HepG2 (cell line): ENCODE results near the gene ZNFX1. TPM values are rescaled to one million over a fixed set of nuclear protein-coding genes. Genes with fewer than 3 reads are reported as not detected.
A peak's percentile ranks its signal among the peaks of the same experiment; 100 is the strongest.

Experiments
- ATF2 ChIP-seq: sonication (generic); formaldehyde crosslinking; IDR thresholded peaks from 2 replicates; pipeline ENCODE4 v1.4.0; 2020; ENCODE audit warnings: missing genetic modification reagents
- ATF3 ChIP-seq: sonication (generic); formaldehyde crosslinking; IDR thresholded peaks from 2 replicates; pipeline ENCODE4 v1.4.0; 2020; ENCODE audit warnings: missing genetic modification reagents
- CEBPB ChIP-seq: IDR thresholded peaks from 2 replicates; pipeline ENCODE4 v1.6.1; 2011; ENCODE audit warnings: low read depth, low read length, improper control_type of control experiment, borderline replicate concordance
- DPF2 ChIP-seq: sonication (generic); formaldehyde crosslinking; IDR thresholded peaks from 2 replicates; pipeline ENCODE4 v1.4.0; 2020; ENCODE audit warnings: mild to moderate bottlenecking, low read depth, missing genetic modification reagents, borderline replicate concordance
- FOSL2 ChIP-seq: sonication (generic); formaldehyde crosslinking; IDR thresholded peaks from 2 replicates; pipeline ENCODE4 v1.4.0; 2020; ENCODE audit warnings: missing genetic modification reagents
- HNRNPK ChIP-seq: fragments of 200-400 bp; formaldehyde crosslinking; IDR thresholded peaks from 2 replicates; pipeline ENCODE4 v1.6.1; 2018; ENCODE audit warnings: low read length, low read depth, moderate library complexity, mild to moderate bottlenecking; ENCODE audit not compliant: poor library complexity, severe bottlenecking
- KDM4B ChIP-seq: sonication (generic); formaldehyde crosslinking; IDR thresholded peaks from 2 replicates; pipeline ENCODE4 v1.4.0; 2020; ENCODE audit warnings: missing genetic modification reagents
- LCORL ChIP-seq, 2 experiments: fragments of 450-650 bp in 1 of 2; sonication (generic) in 1 of 2; formaldehyde crosslinking in 1 of 2; IDR thresholded peaks; 2 replicates each; pipeline versions ENCODE4 v1.5.0 to v1.6.1; 2017 to 2020; ENCODE audit warnings: antibody characterized with exemption in 1 of 2, missing genetic modification reagents in 1 of 2
- MAF1 ChIP-seq: sonication (generic); formaldehyde crosslinking; IDR thresholded peaks from 2 replicates; pipeline ENCODE4 v1.5.0; 2020; ENCODE audit warnings: missing genetic modification reagents, borderline replicate concordance
- MYNN ChIP-seq: sonication (generic); formaldehyde crosslinking; IDR thresholded peaks from 2 replicates; pipeline ENCODE4 v1.4.0; 2020; ENCODE audit warnings: mild to moderate bottlenecking, low read depth, missing genetic modification reagents
- POLR2AphosphoS5 ChIP-seq: IDR thresholded peaks from 2 replicates; pipeline ENCODE4 v1.6.1; 2012; ENCODE audit warnings: low read depth, low read length
- POLR2G ChIP-seq: fragments of 200-400 bp; formaldehyde crosslinking; IDR thresholded peaks from 2 replicates; pipeline ENCODE4 v1.6.1; 2018; ENCODE audit warnings: mild to moderate bottlenecking, low read depth, low read length, moderate library complexity
- SMARCC2 ChIP-seq: fragments of 450-650 bp; IDR thresholded peaks from 2 replicates; pipeline ENCODE4 v1.6.1; 2017; ENCODE audit warnings: antibody characterized with exemption, mild to moderate bottlenecking
- SOX13 ChIP-seq, 3 experiments: fragments of 450-650 bp in 1 of 3; sonication (generic) in 1 of 3; formaldehyde crosslinking in 1 of 3; IDR thresholded peaks in 2 of 3; conservative IDR thresholded peaks in 1 of 3; 2 replicates each; pipeline versions ENCODE4 v1.5.0 to v1.6.1; 2016 to 2020; ENCODE audit warnings: antibody characterized with exemption in 1 of 3, mild to moderate bottlenecking in 1 of 3, missing compliant biosample characterization in 1 of 3, missing genetic modification reagents in 1 of 3, moderate library complexity in 1 of 3
- SP5 ChIP-seq: IDR thresholded peaks from 2 replicates; pipeline ENCODE4 v1.6.1; 2016; ENCODE audit warnings: low read depth, borderline replicate concordance
- YEATS2 ChIP-seq: sonication (generic); formaldehyde crosslinking; IDR thresholded peaks from 2 replicates; pipeline ENCODE4 v1.4.0; 2020; ENCODE audit warnings: missing genetic modification reagents, borderline replicate concordance
- ZC3H4 ChIP-seq: sonication (generic); formaldehyde crosslinking; IDR thresholded peaks from 2 replicates; pipeline ENCODE4 v1.4.0; 2020; ENCODE audit warnings: missing genetic modification reagents, borderline replicate concordance
- ZGPAT ChIP-seq: IDR thresholded peaks from 2 replicates; pipeline ENCODE4 v1.6.1; 2016; ENCODE audit warnings: mild to moderate bottlenecking
- ZNF205 ChIP-seq: IDR thresholded peaks from 2 replicates; pipeline ENCODE4 v1.6.1; 2018; ENCODE audit warnings: missing biosample characterization, missing genetic modification reagents
- ZNF614 ChIP-seq: IDR thresholded peaks from 2 replicates; pipeline ENCODE4 v1.6.1; 2018; ENCODE audit warnings: missing biosample characterization, missing genetic modification reagents, inconsistent platforms, borderline replicate concordance
- ZNF749 ChIP-seq: sonication (generic); formaldehyde crosslinking; IDR thresholded peaks from 2 replicates; pipeline ENCODE4 v1.8.0; 2022; ENCODE audit warnings: mild to moderate bottlenecking, missing genetic modification reagents, moderate library complexity, borderline replicate concordance
- polyA plus RNA-seq, 8 experiments: library from polyadenylated mRNA; depleted of rRNA in 3 of 8; stranded (reverse) in 7 of 8; unstranded in 1 of 8; fragments of >200 nt; fragmentation: Illumina TruSeq in 4 of 8; extraction: Trizol in 4 of 8; gene quantifications; 2 replicates each; pipeline versions ENCODE4 v1.2.1 to v1.2.3, GENCODE V29; 2011 to 2016; ENCODE audit warnings: low read depth in 4 of 8, missing spikeins in 1 of 8, mixed read lengths in 1 of 8; ENCODE audit not compliant: insufficient read depth in 1 of 8
- total RNA-seq, 5 experiments: library from RNA; depleted of rRNA; stranded (reverse); fragments of >200 nt; fragmentation: Illumina TruSeq; extraction: Trizol; gene quantifications; 2 replicates each; pipeline ENCODE4 v1.2.3, GENCODE V29; 2016; ENCODE audit warnings: low read depth in 1 of 5

ZNFX1 gene
- total and polyA plus RNA-seq, 2 of the 13 experiments (the other 11 are each of a cell fraction or from before 2014, with no cell fraction given) = 2.9 to 11.1 TPM

GRCh38 chr20:49287555-49288249, 9.8 kb upstream of the ZNFX1 start (continued):
- TF ChIP-seq SP5 (CRISPR knock-in tag) = 0 out of 2 replicates have a peak, but pooled peaks have one; percentile 20
- 0 out of 2 replicates have a peak, but pooled peaks have one; percentile 80 for TF ChIP-seq MYNN (CRISPR knock-in tag)
- no peak for TF ChIP-seq ZNF614 (CRISPR knock-in tag)
- TF ChIP-seq FOSL2 (CRISPR knock-in tag) = peak; percentile 58; the same call in 1 of the 2 replicates
- 0 out of 2 replicates have a peak, but pooled peaks have one; percentile 44 for TF ChIP-seq KDM4B (CRISPR knock-in tag)
- TF ChIP-seq ATF2 (CRISPR knock-in tag) = peak; percentile 39; the same call in 1 of the 2 replicates
- TF ChIP-seq POLR2AphosphoS5 = peak; percentile 53
- 0 out of 2 replicates have a peak, but pooled peaks have one; percentile 17 for TF ChIP-seq SMARCC2
- TF ChIP-seq MAF1 (CRISPR knock-in tag) = 0 out of 2 replicates have a peak, but pooled peaks have one; percentile 22
- no peak for TF ChIP-seq SOX13 (IDR thresholded peaks at IDR 0.05)
- TF ChIP-seq SOX13 (CRISPR knock-in tag; conservative IDR thresholded peaks at IDR 0.05 in 1 of 2, IDR thresholded peaks at IDR 0.05 in 1 of 2) = peak; percentile 32 to 92; a peak in 3 of 4 replicates
- TF ChIP-seq HNRNPK = peak; percentile 47
- TF ChIP-seq ZNF205 (CRISPR knock-in tag) = 0 out of 2 replicates have a peak, but pooled peaks have one; percentile 8
- TF ChIP-seq LCORL (IDR thresholded peaks at IDR 0.05) = 0 out of 2 replicates have a peak, but pooled peaks have one; percentile 34
- TF ChIP-seq LCORL (CRISPR knock-in tag; IDR thresholded peaks at IDR 0.05) = 0 out of 2 replicates have a peak, but pooled peaks have one; percentile 25
- peak; percentile 35; the same call in 1 of the 2 replicates for TF ChIP-seq ZGPAT
- peak; percentile 50 for TF ChIP-seq ATF3 (CRISPR knock-in tag)
- 0 out of 2 replicates have a peak, but pooled peaks have one; percentile 24 for TF ChIP-seq YEATS2 (CRISPR knock-in tag)
- TF ChIP-seq POLR2G = 0 out of 2 replicates have a peak, but pooled peaks have one; percentile 4
- no peak for TF ChIP-seq ZNF749
- TF ChIP-seq DPF2 = 0 out of 2 replicates have a peak, but pooled peaks have one; percentile 15
- TF ChIP-seq ZC3H4 (CRISPR knock-in tag) = peak; percentile 95
- peak; percentile 83 for TF ChIP-seq CEBPB
